ENCODE measurements around the gene KRT84.

- TF ChIP-seq CTCF (IDR thresholded peaks at IDR 0.05; ENCODE audit: poor library complexity, severe bottlenecking): no peak
- no peak for TF ChIP-seq TAF1 (IDR thresholded peaks at IDR 0.05; ENCODE audit: low read depth)
- no peak for TF ChIP-seq EP300 (conservative IDR thresholded peaks at IDR 0.05; ENCODE audit: poor library complexity, severe bottlenecking)
These were observed 35.3 kb downstream of the KRT84 start for GRCh38 chr12:52350021-52350620.
